ENCODE results near the gene RAE1. TPM values are rescaled to one million over a fixed set of nuclear protein-coding genes. Genes with fewer than 3 reads are reported as not detected.

RAE1 gene
- 26.9 and 35.8 TPM in 2 replicates for total RNA-seq
- polyA plus RNA-seq: 36.3 and 43.3 TPM in 2 replicates

DNA sequence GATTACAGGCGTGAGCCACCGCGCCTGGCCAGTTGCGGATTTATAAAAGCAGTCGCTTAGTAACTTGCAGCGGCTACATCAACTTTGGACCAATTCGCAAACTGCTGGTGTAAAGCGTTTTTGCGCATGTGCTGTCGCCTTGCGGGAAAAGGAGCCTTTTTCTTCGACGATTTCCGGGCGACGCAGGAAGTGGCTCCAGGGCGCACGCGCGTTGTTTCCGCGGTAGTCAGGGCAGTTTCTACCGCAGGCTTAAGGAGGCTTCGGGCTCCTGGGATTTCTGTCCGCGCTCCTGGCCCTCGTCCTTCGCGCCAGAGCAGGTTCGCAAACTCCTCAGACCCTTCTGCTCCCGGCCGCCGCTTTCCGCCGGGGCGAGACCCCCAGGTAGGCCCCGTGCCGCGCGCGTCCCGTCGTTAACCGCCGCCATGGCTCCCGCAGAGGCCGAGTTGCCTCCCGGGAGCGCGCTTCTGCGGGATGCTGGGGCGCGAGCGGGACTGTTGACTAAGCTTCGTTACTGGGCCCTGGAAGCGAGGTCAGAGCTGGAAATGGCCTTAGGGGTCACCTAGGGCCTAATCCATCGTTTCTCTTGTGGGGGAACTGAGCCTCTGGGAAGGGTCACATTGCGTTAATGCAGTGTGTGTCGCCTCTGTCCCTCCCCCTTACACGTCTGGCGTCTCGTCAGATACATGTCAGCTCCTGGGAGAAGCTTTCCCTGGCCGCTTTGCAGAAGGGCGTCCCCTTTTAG lies at the start of gene RAE1:
Gene RAE1, plus strand, starts transcription at position 214 of the 742 bp plus-strand sequence. CDS start 2,784 bp downstream, outside the sequence.
- peaks cover 7% of the 10 kb centered on the region for H4K20me1 ChIP-seq (ENCODE audit: insufficient read depth, poor library complexity, severe bottlenecking)
- WGBS (ENCODE audit: low lambda C conversion rate, missing lambda C conversion rate): under 1% methylated on average over 61 of the region's 64 CpGs
- H3K27me3 ChIP-seq: no peaks in the 10 kb centered on the region
- H3K79me2 ChIP-seq: peaks cover 49% of the 10 kb centered on the region
- peak within 1 kb of the TSS; percentile 96 for H3K4me2 ChIP-seq
- H3K4me1 ChIP-seq (ENCODE audit: insufficient read depth): no peaks in the 10 kb centered on the region
- no peaks in the 10 kb centered on the region for H3K9me3 ChIP-seq (ENCODE audit: low read depth)
- peak within 1 kb of the TSS; percentile 58 for H2AFZ ChIP-seq
- peak within 1 kb of the TSS; percentile 81 for H3K27ac ChIP-seq
- TF ChIP-seq EZH2 (IDR thresholded peaks at IDR 0.05; ENCODE audit: borderline replicate concordance): no peak
- no peak for TF ChIP-seq CTCF (IDR thresholded peaks at IDR 0.05; ENCODE audit: poor library complexity)
- TF ChIP-seq EZH2phosphoT487 (IDR thresholded peaks at IDR 0.05; ENCODE audit: low read depth, severe bottlenecking, unreplicated experiment): no peak
- H3K4me3 ChIP-seq: peak within 1 kb of the TSS; percentile 43
- no peaks in the 10 kb centered on the region for H3K36me3 ChIP-seq (replicated peaks; ENCODE audit: insufficient read depth, low read depth)
- DNase-seq (ENCODE audit: low spot score): peak; percentile 97
- H3K9me2 ChIP-seq (replicated peaks; ENCODE audit: insufficient read depth): no peaks in the 10 kb centered on the region

DNA sequence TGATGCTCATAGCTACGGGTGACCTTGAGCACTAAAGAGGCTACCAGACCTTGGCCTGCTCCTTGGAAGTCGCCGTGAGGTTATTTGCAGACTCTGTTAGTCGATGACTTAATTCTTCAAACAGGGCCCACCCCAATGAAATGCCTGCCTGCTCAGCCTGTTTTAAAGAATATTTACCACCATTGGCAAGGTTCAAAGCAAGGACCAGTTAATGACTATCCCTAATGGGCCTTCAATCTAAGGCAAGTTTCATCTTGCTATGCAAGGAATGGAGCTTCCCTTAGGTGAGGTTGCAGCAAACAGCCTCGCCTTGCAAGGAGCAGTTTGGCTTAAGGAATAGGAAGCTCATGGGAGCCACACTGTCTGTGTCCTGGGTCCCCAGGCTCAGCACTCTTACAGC lies 44.3 kb upstream of the RAE1 start:
- 59% methylated on average over 5 of the region's 5 CpGs for WGBS (ENCODE audit: low lambda C conversion rate, missing lambda C conversion rate)
- Histone ChIP-seq H3K27me3 (no peaks in the 10 kb centered on the region), H4K20me1 (ENCODE audit: insufficient read depth, poor library complexity, severe bottlenecking) (no peaks in the 10 kb centered on the region), H2AFZ (no peak overlapping the region), H3K27ac (no peak overlapping the region), H3K36me3 (replicated peaks; ENCODE audit: insufficient read depth, low read depth) (no peaks in the 10 kb centered on the region), H3K4me1 (ENCODE audit: insufficient read depth) (no peaks in the 10 kb centered on the region), H3K4me3 (no peak overlapping the region), H3K9me2 (replicated peaks; ENCODE audit: insufficient read depth) (no peaks in the 10 kb centered on the region), H3K9me3 (ENCODE audit: low read depth) (no peaks in the 10 kb centered on the region), H3K4me2 (no peak overlapping the region), H3K79me2 (no peaks in the 10 kb centered on the region)
- TF ChIP-seq EZH2 (IDR thresholded peaks at IDR 0.05; ENCODE audit: borderline replicate concordance) (no peak), CTCF (IDR thresholded peaks at IDR 0.05; ENCODE audit: poor library complexity) (no peak), EZH2phosphoT487 (IDR thresholded peaks at IDR 0.05; ENCODE audit: low read depth, severe bottlenecking, unreplicated experiment) (no peak)
- DNase-seq (ENCODE audit: low spot score): no peak

DNA sequence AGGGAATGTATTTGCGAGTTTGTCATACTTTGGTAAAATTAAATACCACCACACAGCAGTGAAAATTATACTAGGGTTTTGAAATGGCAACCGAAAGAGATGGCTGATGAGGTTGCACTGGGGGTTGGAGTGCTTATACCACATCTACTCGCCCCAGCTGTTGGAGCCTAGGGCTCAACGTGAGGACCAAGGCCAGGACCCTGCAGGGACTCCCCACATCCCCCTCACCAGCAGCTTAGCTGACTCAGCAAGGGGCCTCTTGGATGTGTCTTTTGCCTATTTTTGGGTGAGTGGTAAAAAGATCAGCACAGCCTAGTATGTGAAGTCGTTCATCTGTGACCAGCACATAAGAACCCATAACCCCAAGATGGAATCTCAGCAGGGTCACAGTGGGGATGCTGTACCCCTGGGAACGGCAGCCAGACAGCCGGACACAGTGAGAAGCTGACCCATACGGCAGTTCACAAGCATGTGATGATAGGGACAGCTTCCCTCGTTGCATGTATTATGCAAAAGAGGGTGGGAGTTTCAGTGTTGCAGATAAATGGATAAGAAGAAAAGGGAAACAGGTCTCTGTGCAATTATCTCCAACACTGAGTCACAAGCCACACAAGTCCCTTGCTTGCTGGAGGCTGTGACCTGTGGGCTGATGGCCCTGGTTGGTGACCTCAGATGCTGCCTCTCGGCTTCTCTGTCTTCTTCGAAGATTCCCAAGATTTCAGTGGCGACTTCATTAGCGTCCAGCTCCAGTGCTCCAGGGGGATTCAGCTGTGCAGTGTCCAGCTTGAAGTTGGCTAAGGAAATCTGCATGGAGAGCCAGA lies 42.4 kb upstream of the RAE1 start:
- 69% methylated on average over 13 of the region's 13 CpGs for WGBS (ENCODE audit: low lambda C conversion rate, missing lambda C conversion rate)
- no peaks in the 10 kb centered on the region for H3K4me1 ChIP-seq (ENCODE audit: insufficient read depth)
- no peak for DNase-seq (ENCODE audit: low spot score)

More for the DNA sequence above, 42.4 kb upstream of the RAE1 start:
- TF ChIP-seq EZH2phosphoT487 (IDR thresholded peaks at IDR 0.05; ENCODE audit: low read depth, severe bottlenecking, unreplicated experiment): no peak
- TF ChIP-seq CTCF (IDR thresholded peaks at IDR 0.05; ENCODE audit: poor library complexity): no peak
- no peak for TF ChIP-seq EZH2 (IDR thresholded peaks at IDR 0.05; ENCODE audit: borderline replicate concordance)
- Histone ChIP-seq H4K20me1 (ENCODE audit: insufficient read depth, poor library complexity, severe bottlenecking) (no peaks in the 10 kb centered on the region), H3K9me2 (replicated peaks; ENCODE audit: insufficient read depth) (no peaks in the 10 kb centered on the region), H3K36me3 (replicated peaks; ENCODE audit: insufficient read depth, low read depth) (no peaks in the 10 kb centered on the region), H3K4me2 (no peak overlapping the region), H3K79me2 (no peaks in the 10 kb centered on the region), H3K4me3 (no peak overlapping the region), H3K9me3 (ENCODE audit: low read depth) (no peaks in the 10 kb centered on the region), H2AFZ (no peak overlapping the region), H3K27ac (no peak overlapping the region), H3K27me3 (no peaks in the 10 kb centered on the region)
